ENCODE measurements around the gene ARID5A. TPM values are rescaled to one million over a fixed set of nuclear protein-coding genes. Genes with fewer than 3 reads are reported as not detected.

Gene ARID5A
- total RNA-seq, 5 donors from 2014 or later (not counting 1 experiment from before 2014, with no cell fraction given): 105 to 140 (median 116) TPM

GRCh38 chr2:96594282-96594681 is 57.7 kb downstream of the ARID5A start:
- POLR2A ChIA-PET: interaction anchor here in 1 of 2 donors (0.7 kb wide), 1 partner anchor 63 kb away, joined by 4 read pairs; no protein-coding TSS in a partner anchor
- DNase-seq (no peak), ATAC-seq (replicated peaks in 1 of 4) (peak; percentile 31 to 54 (median 48))
- H3K4me1 ChIP-seq (ENCODE audit: control insufficient read depth in 1 of 2, extremely low read depth in 1 of 2, insufficient read depth in 2 of 2, low read length in 2 of 2): peaks cover 15 to 23% of the 10 kb centered on the region in 2 experiments
- peaks cover 56% of the 10 kb centered on the region for H3K36me3 Mint-ChIP-seq
- peaks cover 31 to 46% (median 37%) of the 10 kb centered on the region in 3 donors for H3K4me1 Mint-ChIP-seq
- CTCF ChIA-PET: interaction anchor here (0.6 to 1.1 kb wide), 5 partner anchors 40 to 264 kb away, joined by 3 to 5 read pairs (median 4); no protein-coding TSS in a partner anchor
- H3K9me3 ChIP-seq: no peaks in the 10 kb centered on the region
- H3K27ac ChIP-seq (ENCODE audit: low read length): peak overlapping the region; percentile 68
- peak overlapping the region in 1 of 3 donors; percentile 33 for H3K4me3 Mint-ChIP-seq
- H3K27ac Mint-ChIP-seq: peak overlapping the region; percentile 90 to 92
- no peaks in the 10 kb centered on the region for H3K27me3 ChIP-seq (replicated peaks in 1 of 2; ENCODE audit: control insufficient read depth in 2 of 2, extremely low read depth in 1 of 2, insufficient read depth in 2 of 2, low read length in 1 of 2)
- H3K4me3 ChIP-seq (ENCODE audit: control insufficient read depth in 1 of 2, extremely low read depth in 1 of 2, low read length in 1 of 2): no peak overlapping the region
- H3K9me3 Mint-ChIP-seq: no peaks in the 10 kb centered on the region
- H3K36me3 ChIP-seq (ENCODE audit: control insufficient read depth in 2 of 2, extremely low read depth in 1 of 2, insufficient read depth in 1 of 2, low read length in 1 of 2): peaks cover 0 to 55% of the 10 kb centered on the region in 2 donors
- H3K27me3 Mint-ChIP-seq: no peaks in the 10 kb centered on the region
- 0% methylated on average over 1 of the region's 3 CpGs for WGBS (ENCODE audit: insufficient coverage)

- Histone ChIP-seq H3K4me3 (ENCODE audit: control insufficient read depth in 1 of 2, extremely low read depth in 1 of 2, low read length in 1 of 2) (no peak overlapping the region), H3K27me3 (replicated peaks in 1 of 2; ENCODE audit: control insufficient read depth in 2 of 2, extremely low read depth in 1 of 2, insufficient read depth in 2 of 2, low read length in 1 of 2) (no peaks in the 10 kb centered on the region), H3K36me3 (ENCODE audit: control insufficient read depth in 2 of 2, extremely low read depth in 1 of 2, insufficient read depth in 1 of 2, low read length in 1 of 2) (peaks cover 0 to 57% of the 10 kb centered on the region in 2 donors), H3K27ac (ENCODE audit: low read length) (peak overlapping the region; percentile 68), H3K4me1 (ENCODE audit: control insufficient read depth in 1 of 2, extremely low read depth in 1 of 2, insufficient read depth in 2 of 2, low read length in 2 of 2) (peaks cover 15 to 23% of the 10 kb centered on the region in 2 experiments), H3K9me3 (no peaks in the 10 kb centered on the region)
- ATAC-seq (replicated peaks in 1 of 4) (peak; percentile 84 to 95 (median 93)), DNase-seq (peak in 16 of 35 experiments; percentile 3 to 50 (median 18))
- POLR2A ChIA-PET: interaction anchor here in 1 of 2 donors (0.7 kb wide), 1 partner anchor 63 kb away, joined by 4 read pairs; no protein-coding TSS in a partner anchor
- WGBS (ENCODE audit: insufficient coverage): 0% methylated on average over 1 of the region's 5 CpGs
- no peaks in the 10 kb centered on the region for H3K9me3 Mint-ChIP-seq
- peak overlapping the region; percentile 90 to 92 for H3K27ac Mint-ChIP-seq
- H3K4me1 Mint-ChIP-seq: peaks cover 31 to 46% (median 37%) of the 10 kb centered on the region in 3 donors
- CTCF ChIA-PET: interaction anchor here (0.7 to 1.1 kb wide), 4 partner anchors 40 to 263 kb away, joined by 3 to 5 read pairs (median 4); no protein-coding TSS in a partner anchor
- H3K4me3 Mint-ChIP-seq: peak overlapping the region in 2 of 3 donors; percentile 33 to 40
- peaks cover 54% of the 10 kb centered on the region for H3K36me3 Mint-ChIP-seq
- H3K27me3 Mint-ChIP-seq: no peaks in the 10 kb centered on the region
Observed at GRCh38 chr2:96594691-96595152, 58.2 kb downstream of the ARID5A start.

- Histone ChIP-seq H3K36me3 (ENCODE audit: control insufficient read depth in 2 of 2, extremely low read depth in 1 of 2, insufficient read depth in 1 of 2, low read length in 1 of 2) (peaks cover 0 to 76% of the 10 kb centered on the region in 2 donors), H3K4me1 (ENCODE audit: control insufficient read depth in 1 of 2, extremely low read depth in 1 of 2, insufficient read depth in 2 of 2, low read length in 2 of 2) (peaks cover 15 to 23% of the 10 kb centered on the region in 2 experiments), H3K9me3 (no peaks in the 10 kb centered on the region), H3K4me3 (ENCODE audit: control insufficient read depth in 1 of 2, extremely low read depth in 1 of 2, low read length in 1 of 2) (no peak overlapping the region), H3K27ac (ENCODE audit: low read length) (no peak overlapping the region), H3K27me3 (replicated peaks in 1 of 2; ENCODE audit: control insufficient read depth in 2 of 2, extremely low read depth in 1 of 2, insufficient read depth in 2 of 2, low read length in 1 of 2) (no peaks in the 10 kb centered on the region)
- no peak overlapping the region for H3K4me3 Mint-ChIP-seq
- ATAC-seq (replicated peaks in 1 of 4) (no peak), DNase-seq (no peak)
- no peaks in the 10 kb centered on the region for H3K27me3 Mint-ChIP-seq
- H3K4me1 Mint-ChIP-seq: peaks cover 30 to 47% (median 33%) of the 10 kb centered on the region in 3 donors
- H3K9me3 Mint-ChIP-seq: no peaks in the 10 kb centered on the region
- POLR2A ChIA-PET: no interaction called here
- CTCF ChIA-PET: no interaction called here
- H3K36me3 Mint-ChIP-seq: peaks cover 61% of the 10 kb centered on the region
- peak overlapping the region in 1 of 2 donors; percentile 60 for H3K27ac Mint-ChIP-seq
Observed at GRCh38 chr2:96596596-96596995, 60.0 kb downstream of the ARID5A start.

GRCh38 chr2:96599941-96600340 is 63.4 kb downstream of the ARID5A start:
- ATAC-seq (replicated peaks in 1 of 4): no peak
- Mint-ChIP-seq H3K36me3 (peaks cover 59% of the 10 kb centered on the region), H3K27me3 (no peaks in the 10 kb centered on the region), H3K4me1 (peaks cover 5 to 21% (median 9%) of the 10 kb centered on the region in 3 donors), H3K4me3 (no peak overlapping the region), H3K27ac (peak overlapping the region; percentile 36 to 39), H3K9me3 (no peaks in the 10 kb centered on the region)
- H3K4me1 ChIP-seq (ENCODE audit: control insufficient read depth in 1 of 2, extremely low read depth in 1 of 2, insufficient read depth in 2 of 2, low read length in 2 of 2): peaks cover 2 to 6% of the 10 kb centered on the region in 2 experiments
- WGBS (ENCODE audit: insufficient coverage): no CpG with 5 or more reads among the region's 2 CpGs
- H3K36me3 ChIP-seq (ENCODE audit: control insufficient read depth in 2 of 2, extremely low read depth in 1 of 2, insufficient read depth in 1 of 2, low read length in 1 of 2): peaks cover 5 to 84% of the 10 kb centered on the region in 2 donors
- no peak overlapping the region for H3K4me3 ChIP-seq (ENCODE audit: control insufficient read depth in 1 of 2, extremely low read depth in 1 of 2, low read length in 1 of 2)
- no peaks in the 10 kb centered on the region for H3K9me3 ChIP-seq
- ChIA-PET CTCF (no interaction called here), POLR2A (interaction anchor here in 1 of 2 donors (0.7 kb wide), 1 partner anchor 183 kb away, joined by 4 read pairs; no protein-coding TSS in a partner anchor)
- no peaks in the 10 kb centered on the region for H3K27me3 ChIP-seq (replicated peaks in 1 of 2; ENCODE audit: control insufficient read depth in 2 of 2, extremely low read depth in 1 of 2, insufficient read depth in 2 of 2, low read length in 1 of 2)
- no peak for DNase-seq
- no peak overlapping the region for H3K27ac ChIP-seq (ENCODE audit: low read length)

GRCh38 chr2:96601382-96602292 is 65.1 kb downstream of the ARID5A start:
- Histone ChIP-seq H3K4me3 (ENCODE audit: control insufficient read depth in 1 of 2, extremely low read depth in 1 of 2, low read length in 1 of 2) (no peak overlapping the region), H3K27ac (ENCODE audit: low read length) (no peak overlapping the region), H3K4me1 (ENCODE audit: control insufficient read depth in 1 of 2, extremely low read depth in 1 of 2, insufficient read depth in 2 of 2, low read length in 2 of 2) (no peaks in the 10 kb centered on the region), H3K27me3 (replicated peaks in 1 of 2; ENCODE audit: control insufficient read depth in 2 of 2, extremely low read depth in 1 of 2, insufficient read depth in 2 of 2, low read length in 1 of 2) (no peaks in the 10 kb centered on the region), H3K36me3 (ENCODE audit: control insufficient read depth in 2 of 2, extremely low read depth in 1 of 2, insufficient read depth in 1 of 2, low read length in 1 of 2) (peaks cover 12 to 89% of the 10 kb centered on the region in 2 donors), H3K9me3 (no peaks in the 10 kb centered on the region)
- Mint-ChIP-seq H3K9me3 (no peaks in the 10 kb centered on the region), H3K4me1 (peaks cover 3 to 12% (median 8%) of the 10 kb centered on the region in 3 donors), H3K27me3 (no peaks in the 10 kb centered on the region), H3K27ac (peak overlapping the region; percentile 46 to 52), H3K4me3 (no peak overlapping the region), H3K36me3 (peaks cover 69% of the 10 kb centered on the region)
- POLR2A ChIA-PET: no interaction called here
- CTCF ChIA-PET: no interaction called here
- no peak for DNase-seq
- WGBS (ENCODE audit: insufficient coverage): 95% methylated on average over 5 of the region's 8 CpGs
- no peak for ATAC-seq (replicated peaks in 1 of 4)

Data from T-cell (primary cell).